A549 (cell line): ENCODE measurements around the gene B9D1. TPM values are rescaled to one million over a fixed set of nuclear protein-coding genes. Genes with fewer than 3 reads are reported as not detected.

ENCODE experiments used
- ATAC-seq, 2 experiments: fragments of 200-7000 bp in 1 of 2; fragments of >200 bp in 1 of 2; cut with Nextera tagmentation in 1 of 2; cut with Tn5 transposase in 1 of 2; 3 replicates each; pipeline versions ENCODE4 v1.8.0 to v1.9.1; 2018 to 2020; ENCODE audit warnings: mild to moderate bottlenecking in 1 of 2, moderate library complexity in 1 of 2
- CTCF ChIA-PET: fragments of 300-600 bp; sonication (Branson Sonifier 250); formaldehyde crosslinking; extraction: SDS; loops from one replicate; lab custom pipeline; 2021; ENCODE audit warnings: antibody characterized with exemption, inconsistent platforms; lab: Yijun Ruan, JAX
- POLR2A ChIA-PET: fragments of 350-600 bp; formaldehyde crosslinking; extraction: SDS; loops from one replicate; lab custom pipeline; 2021; ENCODE audit warnings: antibody characterized with exemption, inconsistent platforms; lab: Yijun Ruan, JAX
- DNase-seq, 2 experiments: peaks; one replicate each; pipeline versions ENCODE4 v3.0.0 to v3.0.0-alpha.2; 2011 to 2016; ENCODE audit warnings: low read depth in 1 of 2, low spot score in 1 of 2
- FAIRE-seq: peaks from 2 replicates; lab custom pipeline; 2011; peaks lifted over from hg19 to GRCh38; lab: Jason Lieb, UNC
- H3K27ac ChIP-seq, 2 experiments: fragments of >200 bp; sonication (Bioruptor Twin); formaldehyde crosslinking; 3 replicates each; pipeline ENCODE4 v1.5.1; 2016 to 2017
- H3K4me1 ChIP-seq: fragments of >200 bp; sonication (Bioruptor Twin); formaldehyde crosslinking; 3 replicates; pipeline ENCODE4 v1.6.1; 2016
- H3K4me2 ChIP-seq: fragments of >200 bp; sonication (Bioruptor Twin); formaldehyde crosslinking; 3 replicates; pipeline ENCODE4 v1.6.1; 2016
- H3K4me3 ChIP-seq: fragments of >200 bp; sonication (Bioruptor Twin); formaldehyde crosslinking; 3 replicates; pipeline ENCODE4 v1.5.1; 2016
- H3K9me3 ChIP-seq: fragments of >200 bp; sonication (Bioruptor Twin); formaldehyde crosslinking; 3 replicates; pipeline ENCODE4 v1.6.1; 2016
- ESRRA ChIP-seq: fragments of 150-350 bp; IDR thresholded peaks from 2 replicates; pipeline ENCODE4 v1.6.1; 2014; ENCODE audit warnings: mild to moderate bottlenecking, low read length, borderline replicate concordance
- FOSL2 ChIP-seq, 2 experiments: fragments of 450-650 bp in 1 of 2; fragments of >200 bp in 1 of 2; sonication (Bioruptor Twin) in 1 of 2; formaldehyde crosslinking; IDR thresholded peaks; 2 replicates each; pipeline versions ENCODE4 v1.5.0 to v1.6.1; 2016 to 2020; ENCODE audit warnings: mild to moderate bottlenecking in 1 of 2, moderate library complexity in 1 of 2
- HDAC2 ChIP-seq: fragments of 200-600 bp; sonication (generic); IDR thresholded peaks from 2 replicates; pipeline ENCODE4 v1.6.1; 2016
- HES2 ChIP-seq: fragments of >200 bp; sonication (Bioruptor Twin); formaldehyde crosslinking; IDR thresholded peaks from 2 replicates; pipeline ENCODE4 v1.6.1; 2016
- JUN ChIP-seq, 2 experiments: fragments of >200 bp; sonication (Bioruptor Twin); formaldehyde crosslinking; IDR thresholded peaks; 2 replicates in 1 of 2; 3 replicates in 1 of 2; pipeline ENCODE4 v1.6.1; 2016 to 2017
- MAFK ChIP-seq: fragments of 450-650 bp; IDR thresholded peaks from 2 replicates; pipeline ENCODE4 v1.6.1; 2014; ENCODE audit not compliant: partially characterized antibody
- POLR2AphosphoS2 ChIP-seq: conservative IDR thresholded peaks from 2 replicates; pipeline ENCODE4 v1.6.1; 2012; ENCODE audit warnings: low read length, improper control_type of control experiment, inconsistent platforms
- RARB ChIP-seq: fragments of 250-450 bp; sonication (Bioruptor Pico); IDR thresholded peaks from 2 replicates; pipeline ENCODE4 v1.8.0; 2021; ENCODE audit warnings: mild to moderate bottlenecking, moderate library complexity
- ZC3H11A ChIP-seq: fragments of 450-650 bp; IDR thresholded peaks from 2 replicates; pipeline ENCODE4 v1.6.1; 2014; ENCODE audit warnings: antibody characterized with exemption, mild to moderate bottlenecking
- ZSCAN20 ChIP-seq: fragments of 250-450 bp; sonication (Bioruptor Pico); IDR thresholded peaks from 2 replicates; pipeline ENCODE4 v1.8.0; 2022; ENCODE audit warnings: mild to moderate bottlenecking, moderate library complexity
- WGBS: methylation state at CpG from one replicate; pipeline ENCODE4 v1.1.6; 2017; ENCODE audit errors: missing lambda C conversion rate; 5-methylcytosine and 5-hydroxymethylcytosine counted together
- polyA plus RNA-seq, 4 experiments: library from polyadenylated mRNA; depleted of rRNA in 3 of 4; stranded (reverse); fragments of >200 nt; fragmentation: RNase III in 1 of 4; extraction: RNeasy Plus Mini Kit Qiagen cat#74134 plus additional on column Dnase treatment in 1 of 4; gene quantifications; 2 replicates in 3 of 4; 3 replicates in 1 of 4; pipeline ENCODE4 v1.2.3, GENCODE V29; 2011 to 2017
- TF ChIP-seq, protein P1 (sequence below): IDR thresholded peaks from 2 replicates; pipeline ENCODE4 v1.6.1; 2012
- TF ChIP-seq, protein P2 (sequence below): fragments of 200-600 bp; sonication (generic); IDR thresholded peaks from 2 replicates; pipeline ENCODE4 v1.6.1; 2016; ENCODE audit warnings: antibody characterized with exemption, mild to moderate bottlenecking, moderate library complexity
- TF ChIP-seq, protein P3 (sequence below): IDR thresholded peaks from 2 replicates; pipeline ENCODE4 v1.6.1; 2012; ENCODE audit warnings: low read depth, borderline replicate concordance
- TF ChIP-seq, protein P4 (sequence below): fragments of 150-350 bp; IDR thresholded peaks from 2 replicates; pipeline ENCODE4 v1.6.1; 2014; ENCODE audit warnings: low read depth, mild to moderate bottlenecking, low read length

B9D1 gene
- polyA plus RNA-seq, 2 of the 4 experiments (the other 2 are of a cell fraction): 48.2 to 60.6 TPM

DNA sequence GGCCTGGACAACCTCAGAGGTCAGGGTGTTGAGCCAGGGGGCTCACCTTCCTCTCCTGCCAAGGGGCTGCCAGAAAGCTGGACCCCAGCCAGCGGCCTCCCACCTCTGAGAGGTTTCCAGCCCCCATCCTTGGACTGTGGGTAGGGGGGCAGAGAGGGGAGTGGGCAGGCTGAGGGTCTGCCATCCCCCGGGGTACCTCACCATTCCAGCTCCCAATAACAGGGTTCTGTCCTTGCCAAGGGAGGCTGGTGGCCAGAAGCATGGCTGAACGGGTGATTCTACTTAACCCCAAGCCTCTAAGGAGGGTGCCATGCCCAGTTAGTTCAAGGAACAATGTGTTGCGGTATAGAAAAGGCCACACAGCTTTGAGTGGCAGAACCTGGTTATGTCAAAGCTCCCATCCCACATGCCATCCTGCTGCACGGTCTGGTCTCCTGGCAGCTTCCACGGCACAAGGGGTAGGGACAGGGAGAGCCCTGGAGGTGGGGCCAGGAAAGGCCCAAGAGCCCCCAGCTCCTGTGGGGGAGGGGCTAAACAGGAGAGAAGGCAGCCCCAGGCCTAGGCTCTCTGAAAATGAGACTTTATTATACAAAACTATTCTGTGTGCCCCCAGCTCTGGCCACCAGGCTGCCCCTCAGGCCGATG, 19.8 kb downstream of the B9D1 start:
- Histone ChIP-seq H3K4me2 (no peak overlapping the region), H3K9me3 (no peaks in the 10 kb centered on the region), H3K4me3 (no peak overlapping the region), H3K4me1 (peaks cover 29% of the 10 kb centered on the region), H3K27ac (peak overlapping the region in 1 of 2 experiments; percentile 23; a peak in 1 of 6 replicates)
- ChIA-PET CTCF (interaction anchor here (0.9 to 4.6 kb wide), 6 partner anchors 11 to 104 kb away, joined by 3 to 28 read pairs (median 4); partner anchors contain the start of gene B9D1), POLR2A (interaction anchor here (0.6 kb wide), 1 partner anchor 9 kb away, joined by 3 read pairs; no protein-coding TSS in a partner anchor)
- FAIRE-seq (no peak), DNase-seq (peak in 1 of 2 experiments; percentile 29), ATAC-seq (no peak)
- WGBS: 79% methylated on average over 7 of the region's 7 CpGs
- TF ChIP-seq, protein P1, sequence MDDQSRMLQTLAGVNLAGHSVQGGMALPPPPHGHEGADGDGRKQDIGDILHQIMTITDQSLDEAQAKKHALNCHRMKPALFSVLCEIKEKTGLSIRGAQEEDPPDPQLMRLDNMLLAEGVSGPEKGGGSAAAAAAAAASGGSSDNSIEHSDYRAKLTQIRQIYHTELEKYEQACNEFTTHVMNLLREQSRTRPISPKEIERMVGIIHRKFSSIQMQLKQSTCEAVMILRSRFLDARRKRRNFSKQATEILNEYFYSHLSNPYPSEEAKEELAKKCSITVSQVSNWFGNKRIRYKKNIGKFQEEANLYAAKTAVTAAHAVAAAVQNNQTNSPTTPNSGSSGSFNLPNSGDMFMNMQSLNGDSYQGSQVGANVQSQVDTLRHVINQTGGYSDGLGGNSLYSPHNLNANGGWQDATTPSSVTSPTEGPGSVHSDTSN: no peak
- TF ChIP-seq RARB (CRISPR knock-in tag) (no peak), POLR2AphosphoS2 (0 out of 2 replicates have a peak, but pooled peaks have one; percentile 32), ZSCAN20 (no peak), ZC3H11A (no peak)
- TF ChIP-seq, protein P2, sequence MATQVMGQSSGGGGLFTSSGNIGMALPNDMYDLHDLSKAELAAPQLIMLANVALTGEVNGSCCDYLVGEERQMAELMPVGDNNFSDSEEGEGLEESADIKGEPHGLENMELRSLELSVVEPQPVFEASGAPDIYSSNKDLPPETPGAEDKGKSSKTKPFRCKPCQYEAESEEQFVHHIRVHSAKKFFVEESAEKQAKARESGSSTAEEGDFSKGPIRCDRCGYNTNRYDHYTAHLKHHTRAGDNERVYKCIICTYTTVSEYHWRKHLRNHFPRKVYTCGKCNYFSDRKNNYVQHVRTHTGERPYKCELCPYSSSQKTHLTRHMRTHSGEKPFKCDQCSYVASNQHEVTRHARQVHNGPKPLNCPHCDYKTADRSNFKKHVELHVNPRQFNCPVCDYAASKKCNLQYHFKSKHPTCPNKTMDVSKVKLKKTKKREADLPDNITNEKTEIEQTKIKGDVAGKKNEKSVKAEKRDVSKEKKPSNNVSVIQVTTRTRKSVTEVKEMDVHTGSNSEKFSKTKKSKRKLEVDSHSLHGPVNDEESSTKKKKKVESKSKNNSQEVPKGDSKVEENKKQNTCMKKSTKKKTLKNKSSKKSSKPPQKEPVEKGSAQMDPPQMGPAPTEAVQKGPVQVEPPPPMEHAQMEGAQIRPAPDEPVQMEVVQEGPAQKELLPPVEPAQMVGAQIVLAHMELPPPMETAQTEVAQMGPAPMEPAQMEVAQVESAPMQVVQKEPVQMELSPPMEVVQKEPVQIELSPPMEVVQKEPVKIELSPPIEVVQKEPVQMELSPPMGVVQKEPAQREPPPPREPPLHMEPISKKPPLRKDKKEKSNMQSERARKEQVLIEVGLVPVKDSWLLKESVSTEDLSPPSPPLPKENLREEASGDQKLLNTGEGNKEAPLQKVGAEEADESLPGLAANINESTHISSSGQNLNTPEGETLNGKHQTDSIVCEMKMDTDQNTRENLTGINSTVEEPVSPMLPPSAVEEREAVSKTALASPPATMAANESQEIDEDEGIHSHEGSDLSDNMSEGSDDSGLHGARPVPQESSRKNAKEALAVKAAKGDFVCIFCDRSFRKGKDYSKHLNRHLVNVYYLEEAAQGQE: no peak
- TF ChIP-seq, protein P3, sequence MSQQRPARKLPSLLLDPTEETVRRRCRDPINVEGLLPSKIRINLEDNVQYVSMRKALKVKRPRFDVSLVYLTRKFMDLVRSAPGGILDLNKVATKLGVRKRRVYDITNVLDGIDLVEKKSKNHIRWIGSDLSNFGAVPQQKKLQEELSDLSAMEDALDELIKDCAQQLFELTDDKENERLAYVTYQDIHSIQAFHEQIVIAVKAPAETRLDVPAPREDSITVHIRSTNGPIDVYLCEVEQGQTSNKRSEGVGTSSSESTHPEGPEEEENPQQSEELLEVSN: no peak

- DNase-seq: no peak
- no peak overlapping the region for H3K4me2 ChIP-seq
- ChIA-PET CTCF (interaction anchor here (0.6 to 4.6 kb wide), 11 partner anchors 9 to 105 kb away, joined by 3 to 28 read pairs (median 3); partner anchors contain the start of gene B9D1), POLR2A (interaction anchor here (0.6 kb wide), 1 partner anchor 9 kb away, joined by 3 read pairs; no protein-coding TSS in a partner anchor)
- TF ChIP-seq FOSL2 (IDR thresholded peaks at IDR 0.05) (no peak), FOSL2 (CRISPR knock-in tag; IDR thresholded peaks at IDR 0.05) (no peak), HDAC2 (no peak), MAFK (peak; percentile 10), JUN (IDR thresholded peaks at IDR 0.05) (no peak), ESRRA (no peak), HES2 (no peak)
- TF ChIP-seq, protein P4, sequence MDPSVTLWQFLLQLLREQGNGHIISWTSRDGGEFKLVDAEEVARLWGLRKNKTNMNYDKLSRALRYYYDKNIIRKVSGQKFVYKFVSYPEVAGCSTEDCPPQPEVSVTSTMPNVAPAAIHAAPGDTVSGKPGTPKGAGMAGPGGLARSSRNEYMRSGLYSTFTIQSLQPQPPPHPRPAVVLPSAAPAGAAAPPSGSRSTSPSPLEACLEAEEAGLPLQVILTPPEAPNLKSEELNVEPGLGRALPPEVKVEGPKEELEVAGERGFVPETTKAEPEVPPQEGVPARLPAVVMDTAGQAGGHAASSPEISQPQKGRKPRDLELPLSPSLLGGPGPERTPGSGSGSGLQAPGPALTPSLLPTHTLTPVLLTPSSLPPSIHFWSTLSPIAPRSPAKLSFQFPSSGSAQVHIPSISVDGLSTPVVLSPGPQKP: no peak
- H3K4me1 ChIP-seq: peaks cover 22% of the 10 kb centered on the region
- H3K4me3 ChIP-seq: no peak overlapping the region
- no peak for ATAC-seq
- no peak for FAIRE-seq
- H3K27ac ChIP-seq: 0 out of 6 replicates have a peak overlapping the region, but pooled peaks of 1 of the 2 experiments have one; percentile 10
- WGBS: 85% methylated on average over 20 of the region's 20 CpGs
- H3K9me3 ChIP-seq: no peaks in the 10 kb centered on the region
Observed at GRCh38 chr17:19341641-19342610, 20.6 kb downstream of the B9D1 start.
